ENCODE data around the gene NBAS. TPM values are rescaled to one million over a fixed set of nuclear protein-coding genes. Genes with fewer than 3 reads are reported as not detected.

Gene NBAS
- total RNA-seq, 1 experiment from 2014 or later = 28.9 TPM

GRCh38 chr2:15354596-15355366, 206.4 kb downstream of the NBAS start:
- H3K9me3 ChIP-seq (ENCODE audit: insufficient read depth, low read depth) = no peaks in the 10 kb centered on the region
- TF ChIP-seq CTCF (conservative IDR thresholded peaks at IDR 0.05) (no peak), EZH2 (IDR thresholded peaks at IDR 0.05; ENCODE audit: low read depth) (no peak)
- no TSS peak for BruUV-seq (replicated peaks)
- no peak overlapping the region for H2AFZ ChIP-seq
- DNase-seq = no peak
- no peaks in the 10 kb centered on the region for H3K79me2 ChIP-seq (ENCODE audit: low read depth)
- H3K27ac ChIP-seq = no peak overlapping the region
- H3K27me3 ChIP-seq (ENCODE audit: insufficient read depth, low read depth) = no peaks in the 10 kb centered on the region
- ChIA-PET CTCF (no interaction called here), POLR2A (ENCODE audit: unreplicated experiment) (no interaction called here)
- H3K4me3 ChIP-seq = no peak overlapping the region
- H3K4me2 ChIP-seq = no peak overlapping the region
- intact Hi-C loops (cut with micrococcal nuclease; ENCODE audit: unreplicated experiment) = no loop called here
- peaks cover 6% of the 10 kb centered on the region; the same call in 1 of the 2 replicates for H3K9me2 ChIP-seq (ENCODE audit: insufficient read depth)
- H3K4me1 ChIP-seq (replicated peaks; ENCODE audit: insufficient read depth) = no peaks in the 10 kb centered on the region
- no peaks in the 10 kb centered on the region for H3F3A ChIP-seq (ENCODE audit: insufficient read depth, low read depth)
- H3K36me3 ChIP-seq (ENCODE audit: low read depth) = 0 out of 2 replicates have a peak, but pooled peaks cover 4% of the 10 kb centered on the region
- H4K20me1 ChIP-seq (ENCODE audit: insufficient read depth) = no peaks in the 10 kb centered on the region

GRCh38 chr2:15352363-15352762, 208.8 kb downstream of the NBAS start:
- no TSS peak for BruUV-seq (replicated peaks)
- Histone ChIP-seq H3K79me2 (ENCODE audit: low read depth) (no peaks in the 10 kb centered on the region), H3K27ac (no peak overlapping the region), H3K36me3 (ENCODE audit: low read depth) (0 out of 2 replicates have a peak, but pooled peaks cover 4% of the 10 kb centered on the region), H3F3A (ENCODE audit: insufficient read depth, low read depth) (no peaks in the 10 kb centered on the region), H3K9me3 (ENCODE audit: insufficient read depth, low read depth) (no peaks in the 10 kb centered on the region), H3K4me1 (replicated peaks; ENCODE audit: insufficient read depth) (no peaks in the 10 kb centered on the region), H3K4me2 (no peak overlapping the region), H4K20me1 (ENCODE audit: insufficient read depth) (no peaks in the 10 kb centered on the region), H3K9me2 (ENCODE audit: insufficient read depth) (peaks cover 6% of the 10 kb centered on the region; the same call in 1 of the 2 replicates), H3K27me3 (ENCODE audit: insufficient read depth, low read depth) (no peaks in the 10 kb centered on the region), H2AFZ (no peak overlapping the region), H3K4me3 (no peak overlapping the region)
- TF ChIP-seq EZH2 (IDR thresholded peaks at IDR 0.05; ENCODE audit: low read depth) (no peak), CTCF (conservative IDR thresholded peaks at IDR 0.05) (no peak)
- no peak for DNase-seq
- CTCF ChIA-PET = no interaction called here
- intact Hi-C loops (cut with micrococcal nuclease; ENCODE audit: unreplicated experiment) = no loop called here
- POLR2A ChIA-PET (ENCODE audit: unreplicated experiment) = no interaction called here

- BruUV-seq (replicated peaks) = no TSS peak
- no peaks in the 10 kb centered on the region for H4K20me1 ChIP-seq (ENCODE audit: insufficient read depth)
- H3F3A ChIP-seq (ENCODE audit: insufficient read depth, low read depth) = no peaks in the 10 kb centered on the region
- no peaks in the 10 kb centered on the region for H3K4me1 ChIP-seq (replicated peaks; ENCODE audit: insufficient read depth)
- 0 out of 2 replicates have a peak, but pooled peaks cover 4% of the 10 kb centered on the region for H3K36me3 ChIP-seq (ENCODE audit: low read depth)
- no peak overlapping the region for H3K27ac ChIP-seq
- H3K9me2 ChIP-seq (ENCODE audit: insufficient read depth) = peaks cover 5% of the 10 kb centered on the region; the same call in 1 of the 2 replicates
- no peaks in the 10 kb centered on the region for H3K9me3 ChIP-seq (ENCODE audit: insufficient read depth, low read depth)
- no peak for DNase-seq
- ChIA-PET POLR2A (ENCODE audit: unreplicated experiment) (no interaction called here), CTCF (no interaction called here)
- no peaks in the 10 kb centered on the region for H3K79me2 ChIP-seq (ENCODE audit: low read depth)
- no peak overlapping the region for H2AFZ ChIP-seq
- H3K4me2 ChIP-seq = no peak overlapping the region
- no peak overlapping the region for H3K4me3 ChIP-seq
- H3K27me3 ChIP-seq (ENCODE audit: insufficient read depth, low read depth) = no peaks in the 10 kb centered on the region
- intact Hi-C loops (cut with micrococcal nuclease; ENCODE audit: unreplicated experiment) = no loop called here
- TF ChIP-seq EZH2 (IDR thresholded peaks at IDR 0.05; ENCODE audit: low read depth) (no peak), CTCF (conservative IDR thresholded peaks at IDR 0.05) (no peak)
These were observed 212.5 kb downstream of the NBAS start for GRCh38 chr2:15348636-15349035.
